Calu3 (cell line): ENCODE measurements around the gene RNF151. TPM values are rescaled to one million over a fixed set of nuclear protein-coding genes. Genes with fewer than 3 reads are reported as not detected.
A peak's percentile ranks its signal among the peaks of the same experiment; 100 is the strongest.

Experiments used
- BruUV-seq: library from RNA; stranded (reverse); fragments of 400-500 nt; replicated peaks from 2 replicates; lab custom pipeline; 2021; lab: Mats Ljungman, UMichigan
- CTCF ChIA-PET: fragments of 300-600 bp; sonication (Branson Sonifier 250); formaldehyde crosslinking; loops from one replicate; lab custom pipeline; 2022; ENCODE audit warnings: antibody characterized with exemption; lab: Charles Lee
- DNase-seq: peaks from one replicate; pipeline ENCODE4 v3.0.0; 2022
- H3K27ac Mint-ChIP-seq: one replicate; pipeline ENCODE4 v1.8.0; 2022; ENCODE audit warnings: mixed read lengths; ENCODE audit not compliant: unreplicated experiment
- H3K27me3 Mint-ChIP-seq: one replicate; pipeline ENCODE4 v1.8.0; 2022; ENCODE audit warnings: mixed read lengths; ENCODE audit not compliant: unreplicated experiment
- H3K36me3 Mint-ChIP-seq: one replicate; pipeline ENCODE4 v1.8.0; 2022; ENCODE audit warnings: mild to moderate bottlenecking, moderate library complexity, mixed read lengths; ENCODE audit not compliant: insufficient read depth, unreplicated experiment
- H3K4me1 Mint-ChIP-seq: one replicate; pipeline ENCODE4 v1.8.0; 2022; ENCODE audit warnings: mild to moderate bottlenecking, low read depth, mixed read lengths; ENCODE audit not compliant: unreplicated experiment
- H3K4me3 Mint-ChIP-seq: one replicate; pipeline ENCODE4 v1.8.0; 2022; ENCODE audit warnings: mild to moderate bottlenecking, low read depth, moderate library complexity, mixed read lengths; ENCODE audit not compliant: unreplicated experiment
- H3K9me3 Mint-ChIP-seq: one replicate; pipeline ENCODE4 v1.8.0; 2022; ENCODE audit warnings: low read depth, mixed read lengths; ENCODE audit not compliant: unreplicated experiment
- intact Hi-C: fragments of 100-400 bp; cut with micrococcal nuclease; formaldehyde crosslinking; loops from one replicate; pipeline ENCODE4 v1.10.0; 2022; ENCODE audit not compliant: unreplicated experiment
- total RNA-seq: library from RNA; stranded (reverse); gene quantifications from 2 replicates; pipeline ENCODE4 v1.2.3, GENCODE V29; 2022
- TF ChIP-seq, protein P1 (sequence below): fragments of 200-600 bp; IDR thresholded peaks from one replicate; pipeline ENCODE4 v1.8.0; 2022; ENCODE audit warnings: antibody characterized with exemption; ENCODE audit not compliant: unreplicated experiment

Gene RNF151
- total RNA-seq, 1 experiment from 2014 or later, result not detected

DNA sequence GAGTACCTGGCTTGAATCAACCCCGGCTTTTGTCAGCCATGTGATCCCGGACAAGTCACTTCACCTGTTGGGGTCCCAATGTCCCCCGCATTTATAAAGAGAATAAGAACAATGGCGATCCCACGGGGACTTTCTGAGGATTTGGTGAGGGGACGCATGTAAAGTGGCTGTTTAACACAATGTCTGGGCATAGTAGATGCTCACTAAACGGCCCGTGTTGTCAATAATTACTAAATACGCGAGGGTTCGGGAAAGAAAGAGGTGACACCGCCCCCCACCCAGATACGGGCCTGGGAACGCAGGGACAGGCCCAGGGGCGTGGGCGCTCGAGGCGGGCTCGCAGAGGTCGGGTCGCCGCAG, 24.9 kb downstream of the RNF151 start:
- H3K9me3 Mint-ChIP-seq, result no peaks in the 10 kb centered on the region
- peaks cover 17% of the 10 kb centered on the region for H3K4me1 Mint-ChIP-seq
- no peak overlapping the region for H3K27ac Mint-ChIP-seq
- H3K4me3 Mint-ChIP-seq, result peak overlapping the region; percentile 54
- TF ChIP-seq, protein P1, sequence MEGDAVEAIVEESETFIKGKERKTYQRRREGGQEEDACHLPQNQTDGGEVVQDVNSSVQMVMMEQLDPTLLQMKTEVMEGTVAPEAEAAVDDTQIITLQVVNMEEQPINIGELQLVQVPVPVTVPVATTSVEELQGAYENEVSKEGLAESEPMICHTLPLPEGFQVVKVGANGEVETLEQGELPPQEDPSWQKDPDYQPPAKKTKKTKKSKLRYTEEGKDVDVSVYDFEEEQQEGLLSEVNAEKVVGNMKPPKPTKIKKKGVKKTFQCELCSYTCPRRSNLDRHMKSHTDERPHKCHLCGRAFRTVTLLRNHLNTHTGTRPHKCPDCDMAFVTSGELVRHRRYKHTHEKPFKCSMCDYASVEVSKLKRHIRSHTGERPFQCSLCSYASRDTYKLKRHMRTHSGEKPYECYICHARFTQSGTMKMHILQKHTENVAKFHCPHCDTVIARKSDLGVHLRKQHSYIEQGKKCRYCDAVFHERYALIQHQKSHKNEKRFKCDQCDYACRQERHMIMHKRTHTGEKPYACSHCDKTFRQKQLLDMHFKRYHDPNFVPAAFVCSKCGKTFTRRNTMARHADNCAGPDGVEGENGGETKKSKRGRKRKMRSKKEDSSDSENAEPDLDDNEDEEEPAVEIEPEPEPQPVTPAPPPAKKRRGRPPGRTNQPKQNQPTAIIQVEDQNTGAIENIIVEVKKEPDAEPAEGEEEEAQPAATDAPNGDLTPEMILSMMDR, result no peak
- intact Hi-C loops, result no loop called here
- BruUV-seq, result no TSS peak
- DNase-seq, result no peak
- peaks cover 49% of the 10 kb centered on the region for H3K36me3 Mint-ChIP-seq
- no peaks in the 10 kb centered on the region for H3K27me3 Mint-ChIP-seq
- CTCF ChIA-PET, result no interaction called here

DNA sequence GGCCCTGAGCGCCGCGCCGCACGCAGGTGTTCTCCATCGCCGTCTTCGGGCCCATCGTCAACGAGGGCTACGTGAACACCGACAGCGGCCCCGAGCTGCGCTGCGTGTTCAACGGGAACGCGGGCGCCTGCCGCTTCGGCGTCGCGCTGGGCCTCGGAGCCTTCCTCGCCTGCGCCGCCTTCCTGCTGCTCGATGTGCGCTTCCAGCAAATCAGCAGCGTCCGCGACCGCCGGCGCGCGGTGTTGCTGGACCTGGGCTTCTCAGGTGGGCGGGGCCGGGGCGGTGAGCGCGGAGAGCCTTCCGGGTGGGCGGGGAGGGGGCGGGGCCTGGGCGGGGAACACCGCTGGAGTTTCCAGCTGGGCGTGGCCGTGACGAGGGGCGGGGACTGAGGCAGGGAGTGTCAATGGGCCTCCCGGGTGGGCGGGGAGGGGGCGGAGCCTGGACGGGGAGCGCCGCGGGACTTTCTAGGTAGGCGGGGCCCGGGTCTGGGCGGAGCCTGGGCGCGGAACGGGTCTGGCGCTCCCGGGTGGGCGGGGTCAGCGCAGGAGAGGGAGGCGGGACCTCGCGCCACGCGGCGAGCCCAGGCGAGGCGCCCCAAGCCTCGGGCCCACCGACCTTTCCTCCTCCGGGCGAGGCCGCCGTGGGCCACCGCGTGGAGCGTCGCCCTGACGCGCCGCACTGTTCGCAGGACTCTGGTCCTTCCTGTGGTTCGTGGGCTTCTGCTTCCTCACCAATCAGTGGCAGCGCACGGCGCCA, 25.5 kb downstream of the RNF151 start:
- no peaks in the 10 kb centered on the region for H3K27me3 Mint-ChIP-seq
- BruUV-seq, result no TSS peak
- TF ChIP-seq, protein P1, result no peak
- CTCF ChIA-PET, result no interaction called here
- peak overlapping the region; percentile 54 for H3K4me3 Mint-ChIP-seq
- intact Hi-C loops, result no loop called here
- peaks cover 49% of the 10 kb centered on the region for H3K36me3 Mint-ChIP-seq
- H3K9me3 Mint-ChIP-seq, result no peaks in the 10 kb centered on the region
- DNase-seq, result peak; percentile 84
- no peak overlapping the region for H3K27ac Mint-ChIP-seq
- peaks cover 17% of the 10 kb centered on the region for H3K4me1 Mint-ChIP-seq

DNA sequence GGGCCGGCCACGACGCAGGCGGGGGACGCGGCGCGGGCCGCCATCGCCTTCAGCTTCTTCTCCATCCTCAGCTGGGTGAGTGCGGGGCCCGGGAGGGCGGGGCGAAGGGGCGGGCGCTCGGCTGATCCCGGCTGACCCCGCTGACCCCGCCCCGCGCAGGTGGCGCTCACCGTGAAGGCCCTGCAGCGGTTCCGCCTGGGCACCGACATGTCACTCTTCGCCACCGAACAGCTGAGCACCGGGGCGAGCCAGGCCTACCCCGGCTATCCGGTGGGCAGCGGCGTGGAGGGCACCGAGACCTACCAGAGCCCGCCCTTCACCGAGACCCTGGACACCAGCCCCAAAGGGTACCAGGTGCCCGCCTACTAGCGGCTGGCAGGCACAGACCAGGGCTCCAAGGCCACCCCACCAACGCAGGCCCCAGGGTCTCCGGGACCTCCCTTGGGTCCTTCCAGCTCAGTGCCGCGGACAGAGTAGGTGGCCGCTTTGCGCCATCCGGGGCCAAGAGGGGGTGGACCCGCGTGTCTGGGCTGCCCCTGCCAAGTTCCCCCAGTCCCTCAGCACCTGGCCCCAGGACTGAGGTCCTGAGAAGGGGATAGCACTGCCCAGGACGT, 26.2 kb downstream of the RNF151 start:
- no peaks in the 10 kb centered on the region for H3K9me3 Mint-ChIP-seq
- intact Hi-C loops, result no loop called here
- DNase-seq, result no peak
- peaks cover 54% of the 10 kb centered on the region for H3K36me3 Mint-ChIP-seq
- H3K27ac Mint-ChIP-seq, result no peak overlapping the region
- TF ChIP-seq, protein P1, result no peak
- peaks cover 17% of the 10 kb centered on the region for H3K4me1 Mint-ChIP-seq
- CTCF ChIA-PET, result no interaction called here
- no peak overlapping the region for H3K4me3 Mint-ChIP-seq
- no peaks in the 10 kb centered on the region for H3K27me3 Mint-ChIP-seq
- BruUV-seq, result no TSS peak

DNA sequence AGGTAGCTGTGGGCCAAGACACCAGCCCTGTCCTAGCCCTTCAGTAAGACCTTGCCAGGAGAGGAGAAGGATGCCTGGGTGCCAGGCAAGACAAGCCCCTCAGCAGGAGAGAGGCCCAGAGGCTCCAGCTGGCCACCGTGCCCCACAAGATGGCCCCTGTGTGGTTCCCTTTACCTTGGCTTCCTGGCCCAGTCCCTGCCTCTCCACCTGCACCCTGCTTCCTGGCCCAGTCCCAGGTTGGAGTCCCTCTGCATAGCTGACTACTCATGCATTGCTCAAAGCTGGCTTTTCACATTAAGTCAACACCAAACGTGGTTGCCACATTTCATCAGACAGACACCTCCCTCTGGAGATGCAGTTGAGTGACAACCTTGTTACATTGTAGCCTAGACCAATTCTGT, 27.1 kb downstream of the RNF151 start:
- H3K27ac Mint-ChIP-seq, result no peak overlapping the region
- H3K36me3 Mint-ChIP-seq, result peaks cover 54% of the 10 kb centered on the region
- no peak for DNase-seq
- CTCF ChIA-PET, result interaction anchor here (1.5 kb wide), 1 partner anchor 8 kb away, joined by 4 read pairs; no protein-coding TSS in a partner anchor
- intact Hi-C loops, result no loop called here
- H3K4me1 Mint-ChIP-seq, result peaks cover 17% of the 10 kb centered on the region
- TF ChIP-seq, protein P1, result no peak
- no TSS peak for BruUV-seq
- peak overlapping the region; percentile 12 for H3K4me3 Mint-ChIP-seq
- no peaks in the 10 kb centered on the region for H3K27me3 Mint-ChIP-seq
- no peaks in the 10 kb centered on the region for H3K9me3 Mint-ChIP-seq
